COLO829 (cell line): ENCODE data around the gene PTGDS.

Source experiments
- DNase-seq: peaks from one replicate; pipeline ENCODE4 v3.0.0; 2012; ENCODE audit warnings: low spot score

The PTGDS gene

GRCh38 chr9:137011156-137011555 is 33.9 kb downstream of the PTGDS start:
- no peak for DNase-seq

- no peak for DNase-seq
These were observed 34.8 kb downstream of the PTGDS start for GRCh38 chr9:137011907-137012675.

DNA sequence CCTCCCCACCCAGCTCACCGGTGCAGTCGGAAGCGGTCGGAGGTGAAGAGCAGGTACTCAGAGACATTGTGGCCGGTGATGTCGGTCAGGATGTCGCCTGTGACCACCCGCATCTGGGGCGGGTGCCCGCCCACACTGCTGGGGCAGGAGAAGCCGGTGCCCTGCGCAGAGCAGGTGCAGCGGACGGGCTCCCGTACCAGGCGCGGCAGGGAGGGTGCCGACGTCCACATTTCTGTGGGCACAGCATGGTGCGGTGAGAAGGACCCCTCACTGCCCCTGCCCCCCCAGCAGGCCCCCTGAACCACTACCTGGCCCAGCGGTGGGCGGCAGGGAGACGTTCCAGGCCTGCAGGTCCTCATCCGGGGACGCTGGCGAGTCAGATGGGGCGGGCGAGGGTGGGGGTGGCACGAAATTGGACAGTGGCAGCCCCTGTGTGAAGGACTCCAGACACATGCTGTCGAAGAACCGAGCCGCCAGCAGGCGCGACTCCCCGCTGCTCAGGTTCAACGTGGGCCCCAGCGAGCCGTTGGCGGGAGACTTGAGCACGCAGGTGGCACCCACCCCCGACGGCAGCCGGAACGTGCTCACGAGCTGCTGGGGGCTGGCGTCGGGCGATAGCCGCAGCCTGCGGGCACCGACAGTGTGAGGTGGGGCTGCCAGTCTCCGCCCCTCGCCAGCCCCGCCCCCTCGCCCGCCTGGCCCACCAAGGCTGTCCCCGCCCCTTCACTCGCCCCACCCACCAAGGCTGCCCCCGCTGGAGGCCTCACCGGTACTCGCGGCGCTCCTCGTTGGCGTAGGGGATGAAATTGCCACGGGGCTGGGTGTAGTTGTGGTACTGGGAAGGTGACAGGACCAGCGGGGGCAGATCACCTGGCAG is 35.6 kb downstream of the PTGDS start:
- DNase-seq = no peak

DNA sequence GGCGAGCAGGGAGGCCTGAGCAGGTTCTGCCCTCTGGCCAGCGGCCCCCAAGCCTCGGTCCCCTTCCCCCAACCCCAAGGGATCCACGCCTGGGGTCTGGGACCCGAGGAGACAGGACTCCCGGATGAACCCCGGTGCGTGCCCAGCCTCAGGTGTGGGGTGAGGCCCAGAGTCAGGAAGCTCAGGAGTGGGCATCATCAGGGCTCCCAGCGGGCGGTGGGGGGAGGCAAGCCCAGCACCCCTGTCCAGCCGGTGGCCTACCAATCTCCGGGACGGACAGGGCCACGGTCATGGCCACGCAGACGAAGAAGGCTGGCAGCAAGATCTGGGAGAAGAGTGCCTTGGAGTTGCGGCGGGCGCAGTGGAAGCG is 36.3 kb downstream of the PTGDS start:
- DNase-seq = no peak

GRCh38 chr9:137014166-137014565 is 36.9 kb downstream of the PTGDS start:
- DNase-seq = no peak

DNA sequence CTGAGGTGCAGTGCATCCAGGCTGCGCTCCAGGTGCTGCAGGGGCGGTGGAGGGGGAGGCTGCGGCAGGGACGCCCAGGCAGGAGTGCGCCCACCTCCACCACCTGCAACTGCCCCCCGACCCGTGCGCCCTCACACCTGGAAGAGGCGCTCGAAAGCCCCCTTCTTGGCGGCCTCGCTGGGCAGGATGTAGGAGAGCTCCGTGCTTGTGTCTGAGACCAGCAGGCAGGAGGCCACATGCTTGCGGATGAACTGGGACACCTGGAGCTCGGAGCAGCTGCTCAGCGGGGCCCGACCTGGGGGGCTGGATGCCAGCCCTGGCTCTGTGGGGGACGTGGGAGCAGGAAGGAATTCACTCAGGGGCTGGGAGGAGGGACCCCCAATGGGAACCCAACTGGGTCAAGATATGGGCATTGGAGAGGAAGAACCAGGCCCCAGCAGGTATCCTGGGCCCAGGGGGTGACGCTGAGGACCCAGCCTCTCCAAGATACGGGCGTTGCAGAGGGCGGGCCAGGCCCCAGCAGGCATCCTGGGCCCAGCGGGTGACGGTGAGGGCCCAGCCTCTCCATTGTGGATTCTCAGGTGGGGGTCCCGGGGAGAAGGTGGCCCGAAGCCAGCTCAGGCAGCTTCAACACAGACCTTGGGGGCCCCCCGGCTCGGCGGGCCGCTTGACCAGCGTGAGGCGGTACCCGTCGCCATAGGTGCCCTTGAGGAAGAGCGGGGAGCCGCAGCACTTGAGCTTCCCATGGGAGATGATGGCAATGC is 37.7 kb downstream of the PTGDS start:
- no peak for DNase-seq

DNA sequence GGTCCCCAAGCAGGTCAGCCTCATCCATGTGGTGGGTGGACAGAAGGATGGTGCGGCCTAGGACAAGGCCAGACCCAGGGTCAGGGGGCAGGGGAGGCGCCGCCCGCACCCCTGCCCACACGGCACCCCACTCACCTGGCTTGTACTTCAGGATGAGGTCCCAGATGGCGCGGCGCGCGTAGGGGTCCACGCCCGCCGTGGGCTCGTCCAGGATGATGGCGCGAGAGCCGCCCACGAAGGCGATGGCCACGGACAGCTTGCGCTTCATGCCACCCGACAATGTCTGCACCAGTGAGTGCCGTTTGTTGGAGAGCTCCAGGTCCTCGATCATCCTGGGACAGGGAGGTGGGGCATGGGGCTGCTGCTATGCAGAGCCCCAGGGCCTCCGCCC is 38.2 kb downstream of the PTGDS start:
- no peak for DNase-seq

GRCh38 chr9:137015976-137016375 is 38.7 kb downstream of the PTGDS start:
- no peak for DNase-seq

GRCh38 chr9:137016436-137016835 is 39.1 kb downstream of the PTGDS start:
- no peak for DNase-seq

- DNase-seq = no peak
These were observed 39.8 kb downstream of the PTGDS start for GRCh38 chr9:137017071-137017470.

DNA sequence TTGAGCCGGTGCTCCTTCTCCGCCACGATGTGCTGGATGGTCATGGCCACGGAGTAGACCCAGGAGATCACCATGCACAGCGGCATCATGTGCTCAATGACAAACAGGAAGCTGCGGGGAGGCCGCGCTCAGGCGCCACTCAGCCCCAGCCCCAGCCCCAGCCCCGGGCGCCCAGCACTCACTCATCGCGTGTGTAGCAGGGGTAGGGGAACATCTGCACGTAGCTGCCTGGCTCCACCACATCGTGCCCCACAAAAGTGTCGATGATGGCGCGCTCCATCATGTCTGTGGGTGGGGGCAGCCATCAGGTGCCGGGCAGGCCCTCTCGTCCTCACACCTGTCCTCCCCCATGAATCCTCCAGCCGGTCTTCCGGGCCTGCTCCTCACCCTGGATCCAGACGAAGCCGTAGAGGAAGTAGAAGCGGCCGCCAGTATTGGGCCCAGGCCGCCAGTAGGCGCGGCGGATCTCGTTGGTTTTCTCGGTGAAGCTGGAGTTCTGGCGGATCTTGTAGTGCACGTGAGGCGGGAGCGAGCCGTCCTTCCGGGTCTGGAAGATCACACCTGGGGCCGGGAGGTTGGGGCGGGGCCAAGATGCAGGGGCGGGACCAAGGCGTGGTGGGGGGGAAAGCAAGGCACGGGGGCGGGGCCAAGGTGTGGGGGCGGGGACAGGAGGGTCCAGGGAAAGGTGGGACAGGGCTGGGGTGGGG is 40.6 kb downstream of the PTGDS start:
- no peak for DNase-seq

GRCh38 chr9:137018761-137019559 is 41.7 kb downstream of the PTGDS start:
- DNase-seq = no peak

- no peak for DNase-seq
These were observed 42.8 kb downstream of the PTGDS start for GRCh38 chr9:137019891-137020683.

- DNase-seq = no peak
These were observed 43.7 kb downstream of the PTGDS start for GRCh38 chr9:137020771-137021567.

DNA sequence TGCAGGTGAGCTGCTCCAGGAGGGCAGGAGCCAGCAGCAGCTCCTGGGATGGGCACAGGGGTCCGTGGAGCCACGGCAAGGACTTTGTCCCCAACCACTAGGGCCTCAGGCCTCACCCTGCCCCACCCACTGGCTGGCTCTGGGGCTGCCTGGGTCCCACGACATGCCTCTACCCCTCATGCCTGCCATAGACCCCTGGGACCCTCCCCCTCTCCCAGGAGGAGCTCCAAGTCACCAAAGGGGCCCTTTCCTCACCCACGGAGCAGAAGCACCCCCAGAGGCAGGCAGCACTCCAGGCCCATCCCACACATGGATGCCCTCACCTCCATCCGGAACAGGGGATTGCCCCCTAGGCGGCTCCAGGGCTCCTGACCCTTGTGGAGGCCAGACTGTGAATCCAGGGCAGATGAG is 44.3 kb downstream of the PTGDS start:
- no peak for DNase-seq

- peak; percentile 91 for DNase-seq
These were observed 44.8 kb downstream of the PTGDS start for GRCh38 chr9:137021979-137022661.

DNA sequence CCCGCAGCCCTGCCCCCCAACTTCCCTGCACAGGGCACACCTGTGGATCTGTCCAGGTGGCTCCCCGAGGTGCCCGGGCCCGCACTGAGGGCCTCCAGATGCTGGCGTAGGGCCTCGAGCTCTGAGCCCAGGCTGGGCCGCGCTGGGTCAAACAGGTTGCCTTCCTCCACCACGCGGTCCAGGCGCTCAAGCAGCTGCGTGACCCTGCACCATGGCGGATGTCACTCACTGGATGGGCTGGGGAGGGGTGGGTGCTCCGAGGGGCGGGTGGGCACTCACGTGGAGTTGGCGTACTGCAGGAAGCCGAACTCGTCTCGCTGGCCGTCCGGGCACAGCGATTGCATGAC is 45.3 kb downstream of the PTGDS start:
- no peak for DNase-seq

- no peak for DNase-seq
These were observed 45.9 kb downstream of the PTGDS start for GRCh38 chr9:137023157-137023556.

DNA sequence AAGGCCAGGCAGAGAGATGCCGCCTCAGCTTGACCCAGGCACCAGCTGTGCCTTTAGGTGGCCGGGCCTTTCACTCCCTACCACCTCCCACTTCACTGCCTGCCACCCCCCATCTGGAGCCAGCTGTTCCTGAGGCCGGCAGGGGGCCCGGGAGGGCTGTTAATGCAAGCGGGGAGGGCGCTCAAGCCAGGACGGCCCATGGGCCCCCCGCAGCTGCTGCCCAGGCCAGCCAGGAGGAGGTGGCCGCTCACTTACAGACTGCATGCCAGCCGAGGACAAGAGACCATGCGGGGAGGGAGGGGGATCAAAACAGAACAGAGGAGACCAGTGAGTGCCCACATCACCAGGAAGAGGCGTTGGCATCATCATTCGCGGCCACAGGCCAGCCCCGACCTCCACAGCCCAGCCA is 46.3 kb downstream of the PTGDS start:
- no peak for DNase-seq
